Activated gamma-delta T cell (primary cell): ENCODE measurements around the gene TRABD2B.

ENCODE experiments used
- DNase-seq: peaks from one replicate; lab custom pipeline; 2025; lab: John Stamatoyannopoulos, UW

Gene TRABD2B

DNA sequence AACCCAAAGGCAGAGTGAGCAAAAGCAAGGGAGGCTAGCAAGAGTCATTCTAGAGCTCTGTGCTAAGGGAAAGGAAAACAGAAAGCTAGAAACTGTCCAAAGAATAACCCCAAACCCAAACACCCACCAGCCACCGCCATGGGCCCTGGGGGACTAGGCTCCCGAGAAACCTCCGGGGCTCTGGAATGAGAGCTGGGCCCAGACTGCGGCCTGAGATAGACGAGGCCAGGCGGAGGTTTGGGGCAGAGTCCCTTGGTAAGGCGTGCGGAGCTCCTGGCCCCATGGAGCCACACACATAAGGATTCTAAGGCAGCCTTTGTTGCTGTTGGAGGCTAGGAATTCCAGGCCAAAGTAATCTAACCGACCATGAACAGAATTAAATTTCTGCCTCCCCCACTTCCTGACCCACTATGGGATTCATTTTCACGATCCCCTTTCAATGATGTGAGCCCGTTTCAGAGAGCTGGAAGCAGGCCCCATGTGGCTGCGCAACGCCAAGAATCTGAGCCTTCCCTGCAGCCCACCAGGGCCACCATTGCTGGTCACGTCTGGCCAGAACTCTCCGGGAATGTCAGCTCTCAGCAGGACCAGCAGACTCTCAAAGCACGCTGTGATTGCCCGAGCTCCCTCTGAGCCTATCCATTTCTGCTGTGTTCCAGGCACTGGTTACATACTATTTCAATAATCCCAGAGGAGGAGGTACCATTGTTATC, 145.0 kb downstream of the TRABD2B start:
- no peak for DNase-seq

DNA sequence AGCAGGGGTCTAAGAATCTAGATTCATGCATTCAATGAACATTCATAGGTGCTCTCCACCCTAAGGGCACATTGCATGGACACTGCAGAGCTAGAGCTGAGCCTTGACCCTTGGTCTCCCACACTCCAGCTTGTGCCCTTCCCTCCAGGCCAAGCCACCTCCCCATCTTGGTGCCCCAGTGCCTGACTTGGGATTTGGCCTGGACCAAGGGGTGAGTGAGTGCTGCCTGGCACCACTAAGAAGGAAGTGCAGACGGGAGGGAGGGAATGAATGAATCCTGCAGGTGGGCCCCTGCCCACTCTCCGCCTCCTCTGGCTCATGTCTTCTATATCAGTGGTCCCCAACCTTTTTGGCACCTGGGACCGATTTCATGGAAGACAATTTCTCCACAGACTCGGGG, 146.7 kb downstream of the TRABD2B start:
- no peak for DNase-seq

DNA sequence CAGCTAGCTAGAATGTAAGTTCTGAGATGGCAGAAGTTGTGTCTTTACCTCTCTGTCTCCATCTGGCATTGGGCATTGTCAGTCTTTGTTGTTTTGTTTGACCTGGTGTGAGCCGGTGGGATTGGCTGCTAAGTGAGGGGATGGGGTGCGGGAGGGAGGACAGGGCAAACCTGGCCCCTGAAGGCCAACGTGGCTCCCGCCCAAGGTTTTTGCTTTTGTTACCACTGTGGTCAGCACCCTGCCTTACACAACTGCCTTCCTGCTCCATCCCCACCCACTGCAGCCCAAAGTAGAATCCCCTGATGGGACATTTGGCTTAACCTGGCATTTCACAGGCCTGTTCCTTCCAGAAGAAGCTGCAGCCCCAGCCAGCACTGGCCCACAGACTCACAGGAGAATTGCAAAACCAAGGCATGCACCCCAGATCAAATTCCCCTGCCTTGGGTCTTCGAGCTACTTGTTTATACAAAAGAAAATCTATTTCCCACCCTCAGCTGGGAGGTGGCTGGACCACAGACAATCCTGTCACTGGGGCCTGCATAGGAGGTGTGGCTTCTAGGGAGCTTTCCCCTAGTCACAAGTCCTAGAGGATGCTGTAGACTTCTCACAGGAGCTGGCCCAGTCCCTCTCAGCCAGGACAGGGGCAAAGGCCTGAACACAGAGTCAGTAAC, 147.5 kb downstream of the TRABD2B start:
- no peak for DNase-seq

DNA sequence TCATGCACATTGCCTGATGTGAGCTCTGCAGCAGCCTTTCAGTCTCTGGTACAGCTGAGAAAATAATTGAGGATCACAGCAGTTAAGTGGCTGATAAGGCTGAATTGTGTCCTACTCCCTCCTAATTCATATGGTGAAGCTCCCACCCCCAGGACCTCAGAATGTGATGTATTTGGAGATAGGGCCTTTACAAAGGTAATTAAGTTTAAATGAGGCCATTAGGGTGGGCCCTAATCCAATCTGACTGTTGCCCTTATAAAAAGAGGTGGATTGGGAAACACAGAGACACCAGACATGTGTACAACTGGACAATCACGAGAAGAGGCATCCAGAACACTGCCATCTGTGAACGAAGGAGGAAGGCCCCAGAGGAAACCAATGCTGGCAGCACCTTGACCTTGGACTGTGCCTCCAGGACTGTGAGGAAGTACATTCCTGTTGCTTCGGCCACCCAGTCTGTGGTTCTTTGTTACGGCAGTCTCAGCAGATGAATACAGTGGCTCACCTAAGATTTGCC, 148.1 kb downstream of the TRABD2B start:
- DNase-seq = no peak

DNA sequence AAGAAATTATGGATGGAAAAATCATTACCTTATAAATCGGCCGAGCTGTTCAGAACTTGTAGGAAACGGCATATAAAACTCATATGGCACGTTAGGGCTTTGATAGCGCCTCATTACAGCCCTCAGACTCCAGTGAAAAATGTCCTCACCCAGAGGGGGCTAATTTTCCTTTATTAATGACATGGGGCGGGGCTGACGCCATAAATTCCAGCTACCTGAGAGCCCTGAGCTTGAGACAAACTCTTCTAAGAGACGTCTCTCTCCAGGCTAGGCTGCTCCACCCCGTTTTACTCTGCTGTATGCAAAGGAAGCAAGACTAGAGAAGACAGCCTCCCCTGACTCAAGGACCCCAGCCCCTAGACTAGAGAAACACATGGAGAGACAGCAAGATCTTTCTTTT, 149.4 kb downstream of the TRABD2B start:
- no peak for DNase-seq

DNA sequence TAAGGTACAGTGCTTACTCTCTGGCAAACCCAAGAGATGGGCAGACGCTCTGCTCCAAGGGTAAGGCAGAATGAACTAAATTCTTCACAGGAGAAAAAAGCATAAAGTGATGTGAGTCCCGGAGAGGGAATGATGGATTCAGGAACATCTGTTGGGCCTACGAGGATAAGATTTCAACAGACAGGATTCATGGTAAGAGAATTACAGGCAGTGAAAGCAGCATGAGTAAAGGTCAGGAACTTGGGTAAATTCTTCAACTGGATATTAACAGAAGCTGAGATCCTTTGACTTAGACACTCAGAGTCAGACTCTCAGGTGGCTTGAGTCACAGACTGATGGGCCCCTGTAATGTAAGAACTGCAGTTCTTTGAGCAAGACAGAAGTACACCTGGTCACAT, 152.6 kb downstream of the TRABD2B start:
- no peak for DNase-seq

DNA sequence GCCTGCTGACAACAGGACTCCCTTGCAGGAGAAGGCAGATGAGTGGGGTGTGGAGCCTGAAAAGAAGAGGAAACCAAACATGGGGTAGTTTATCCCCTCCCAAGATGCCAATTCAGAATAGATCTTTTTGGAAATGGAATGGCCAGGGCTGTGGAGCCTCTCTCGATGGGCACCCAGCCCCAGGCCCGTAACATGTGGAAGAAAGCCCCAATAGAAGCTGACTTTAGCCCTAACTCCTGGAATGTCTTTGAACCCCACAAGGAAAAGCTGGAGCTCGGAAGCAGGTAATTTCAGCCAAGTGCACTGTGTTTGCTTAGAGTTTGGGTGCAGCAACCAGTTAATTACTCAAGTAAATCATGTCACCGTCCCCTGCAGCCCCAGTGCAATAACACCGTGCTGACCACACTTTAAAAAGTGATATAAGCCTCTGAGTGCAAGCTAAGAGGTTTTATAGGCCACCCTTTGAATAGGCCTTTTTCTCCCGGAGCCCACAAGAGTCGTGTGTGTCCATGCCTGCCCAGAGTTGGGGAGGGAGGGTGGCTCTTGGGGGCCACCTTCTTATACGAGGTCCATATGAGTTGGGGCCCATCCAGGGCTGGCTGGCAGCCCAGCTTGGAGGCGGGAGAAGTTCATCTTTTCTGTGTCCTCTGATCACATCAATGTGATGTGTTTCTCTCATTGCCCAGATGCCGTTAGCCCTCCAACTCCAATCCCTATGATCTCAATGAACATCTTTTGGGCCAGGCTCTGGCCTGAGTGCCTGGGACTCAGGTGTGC, 153.2 kb downstream of the TRABD2B start:
- DNase-seq = no peak

DNA sequence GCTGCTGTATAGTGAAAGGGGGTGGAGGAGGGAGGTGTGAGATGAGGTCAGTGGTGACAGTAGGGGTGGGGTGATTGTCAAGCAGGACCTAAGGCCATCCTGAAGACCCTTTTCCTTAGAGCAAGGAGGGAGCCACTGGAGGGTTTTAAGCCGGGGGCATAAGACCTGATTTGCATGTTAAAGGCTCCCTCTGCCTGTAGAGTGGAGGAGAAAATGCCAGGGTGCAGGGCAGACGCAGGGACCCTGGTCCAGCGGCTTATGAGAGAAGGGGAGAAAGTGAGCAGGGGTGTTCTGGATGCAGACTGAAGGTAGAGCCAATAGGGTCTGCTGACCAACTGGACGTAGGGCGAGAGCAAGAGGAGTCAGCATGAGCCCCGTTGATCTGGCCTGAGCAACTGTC, 154.1 kb downstream of the TRABD2B start:
- no peak for DNase-seq

DNA sequence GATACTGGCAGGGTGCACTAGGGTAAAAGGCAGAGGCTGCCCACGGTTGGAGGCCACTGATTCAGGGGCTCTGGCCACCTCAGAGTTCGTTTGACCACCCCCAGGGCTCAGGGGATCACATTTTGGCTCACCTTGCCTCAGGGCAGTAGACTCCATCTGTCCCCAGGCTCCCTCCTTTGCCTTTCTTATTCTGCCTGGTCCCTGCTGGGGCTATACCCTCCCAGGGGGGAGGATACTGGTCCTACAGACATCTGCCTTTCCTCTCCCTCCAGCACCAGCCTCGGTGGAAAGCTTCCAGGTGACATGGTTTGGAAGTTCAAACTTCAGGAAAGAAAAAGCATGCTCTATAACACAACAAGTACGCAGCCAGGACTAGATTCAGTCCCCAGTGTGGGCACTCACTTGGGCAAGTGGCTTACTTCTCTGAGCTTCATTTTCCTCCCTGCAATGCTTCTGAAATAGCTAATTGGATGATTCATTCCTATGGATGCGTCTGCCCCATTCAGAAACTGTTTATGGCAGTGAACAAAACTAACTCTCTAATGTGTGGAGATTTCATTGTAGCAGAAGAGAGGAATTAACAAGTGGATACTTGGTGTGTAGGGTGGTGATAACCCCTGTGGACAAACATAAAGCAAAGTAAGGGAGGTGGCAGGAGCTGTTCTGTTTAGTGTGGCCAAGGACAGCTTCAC, 154.8 kb downstream of the TRABD2B start:
- no peak for DNase-seq

DNA sequence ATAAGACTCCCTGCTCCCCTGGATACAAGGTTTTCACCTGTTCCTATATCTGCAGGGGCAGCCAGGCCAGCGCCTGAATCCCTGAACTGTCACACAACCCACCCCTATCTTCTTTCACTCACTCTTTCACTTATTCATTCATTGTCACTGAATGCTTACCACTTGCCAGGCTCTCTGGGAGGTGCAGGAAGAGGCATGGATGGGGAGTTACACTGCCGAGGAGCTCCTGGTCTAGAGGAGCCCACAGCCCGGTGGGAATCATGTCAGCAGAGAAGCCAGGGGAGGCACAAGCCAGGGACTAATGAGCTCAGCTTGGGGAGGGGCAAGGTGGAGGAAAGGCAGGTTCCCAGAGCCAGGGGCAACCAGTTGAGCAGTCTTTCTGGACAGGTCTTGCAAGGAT, 155.8 kb downstream of the TRABD2B start:
- no peak for DNase-seq

DNA sequence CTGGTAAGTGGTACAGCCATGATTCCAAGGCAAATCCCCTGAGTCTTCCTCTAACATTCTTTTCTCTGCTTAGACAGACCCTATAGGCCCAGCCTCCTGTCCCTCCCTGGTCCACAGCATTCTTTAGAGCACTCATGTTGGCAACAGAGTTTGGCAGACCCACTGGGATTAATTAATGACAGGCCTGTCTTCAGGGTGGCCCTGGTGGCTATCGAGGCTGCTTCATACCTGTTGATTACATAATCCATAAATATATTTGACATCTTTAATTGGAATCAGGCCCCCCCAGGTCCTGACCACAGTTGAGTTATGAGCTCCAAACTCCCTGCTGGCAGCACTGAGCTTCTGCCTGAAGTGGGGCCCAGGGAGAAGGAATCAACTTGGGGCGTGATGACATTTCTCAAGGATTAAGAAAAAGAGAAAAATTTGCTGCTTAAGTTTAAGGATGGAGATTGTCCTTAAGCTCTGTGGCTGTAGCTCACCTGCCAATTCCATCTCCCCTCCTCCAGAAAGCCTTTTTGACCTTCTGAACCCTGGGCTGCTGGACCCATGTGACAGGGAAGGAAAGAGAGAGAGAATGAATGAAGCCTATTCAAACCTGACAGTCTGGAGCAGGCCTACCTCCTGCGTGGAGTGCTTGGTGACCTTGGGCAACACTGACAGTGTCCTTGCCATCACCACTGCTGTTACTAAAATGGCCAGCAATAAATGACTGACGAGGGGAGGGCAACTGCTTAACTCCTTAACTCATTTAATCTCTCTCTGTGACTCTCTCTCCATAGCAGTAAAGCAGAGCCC, 156.6 kb downstream of the TRABD2B start:
- no peak for DNase-seq

DNA sequence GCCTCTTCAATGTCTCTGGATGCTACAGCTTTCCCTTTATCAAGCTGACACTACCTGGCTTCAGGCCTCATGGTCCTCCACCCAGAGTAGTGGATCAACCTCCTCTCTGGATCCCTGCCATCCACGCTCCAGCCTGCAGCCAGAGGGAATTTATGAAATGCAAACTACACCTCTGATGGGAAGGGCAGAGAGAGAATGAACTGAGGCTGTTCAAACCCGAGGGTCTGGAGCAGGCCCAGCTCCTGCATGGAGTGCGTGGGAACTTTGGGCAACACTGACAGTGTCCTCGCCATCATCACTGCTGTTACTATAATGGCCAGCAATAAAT, 157.8 kb downstream of the TRABD2B start:
- DNase-seq = no peak

DNA sequence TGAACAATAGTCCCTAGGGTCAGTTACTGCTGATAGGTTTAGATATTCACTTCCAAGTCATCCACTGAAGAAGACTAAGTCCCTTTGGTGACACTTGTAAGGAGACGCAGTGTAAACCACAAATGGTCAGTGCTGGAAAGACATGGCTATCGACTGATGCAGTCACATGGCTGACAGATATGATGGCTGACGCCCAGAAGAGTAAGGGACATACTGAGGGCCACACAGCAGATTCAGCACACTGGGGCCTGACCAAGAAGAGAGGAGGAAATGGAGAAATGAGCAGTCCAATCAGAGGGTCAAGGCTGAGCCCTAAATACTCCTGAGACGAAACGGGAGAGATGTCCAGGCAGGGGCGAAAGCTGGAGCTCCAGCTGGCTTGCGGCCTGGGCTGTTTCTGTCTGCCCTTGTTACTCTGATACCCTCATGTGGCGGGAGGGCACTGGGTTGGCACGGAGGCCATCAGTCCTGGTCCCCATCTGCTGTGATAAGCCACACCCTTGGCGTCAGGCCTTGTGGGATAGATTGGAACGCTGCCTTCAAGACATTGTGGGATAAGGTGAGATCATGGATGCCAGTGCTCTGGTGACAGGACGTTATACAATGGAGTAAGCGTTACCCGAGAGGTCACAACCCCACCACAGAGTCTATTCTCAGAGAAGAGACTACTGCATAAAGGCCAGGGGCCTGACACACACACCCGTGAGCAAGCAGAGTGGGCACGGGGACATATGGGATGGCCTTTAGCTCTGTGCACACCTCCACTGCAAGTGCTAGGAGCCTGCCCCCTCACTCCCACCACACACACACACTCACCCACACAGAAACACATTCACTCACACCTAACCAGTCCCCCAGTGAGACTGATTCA, 158.4 kb downstream of the TRABD2B start:
- DNase-seq = no peak

DNA sequence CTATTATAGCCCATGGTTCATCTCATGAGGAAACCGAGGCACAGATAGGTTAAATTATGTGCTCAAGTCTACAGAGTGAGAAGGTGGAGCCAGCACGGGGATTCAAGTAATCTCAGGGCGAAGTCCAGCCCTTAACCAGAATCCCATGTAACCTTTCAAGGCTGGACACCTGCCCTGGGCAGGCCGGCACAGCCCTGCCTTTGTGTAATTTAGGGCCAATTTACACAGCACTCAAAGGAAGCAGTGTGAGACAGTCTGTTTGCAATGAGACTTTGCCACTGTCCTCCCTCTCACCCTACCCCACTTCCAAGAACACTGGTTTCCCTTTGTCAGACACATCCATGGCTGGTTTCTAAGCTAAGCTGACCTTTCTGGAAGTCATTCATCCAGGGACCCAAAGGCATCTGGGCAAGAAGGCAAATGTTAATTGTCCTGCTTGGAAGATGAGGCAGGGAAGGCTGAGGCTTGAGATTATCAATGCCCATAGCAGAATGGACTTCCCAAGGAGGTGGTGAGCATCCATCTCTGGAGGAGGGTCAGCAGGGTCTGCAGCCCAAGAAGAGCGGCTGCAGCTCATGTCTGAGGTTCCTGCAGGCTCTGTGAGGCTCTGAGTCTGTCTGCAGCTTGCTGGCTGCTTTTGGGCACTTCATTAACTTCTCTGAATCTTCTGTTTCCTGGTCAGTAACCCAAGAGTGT, 159.2 kb downstream of the TRABD2B start:
- DNase-seq = no peak

DNA sequence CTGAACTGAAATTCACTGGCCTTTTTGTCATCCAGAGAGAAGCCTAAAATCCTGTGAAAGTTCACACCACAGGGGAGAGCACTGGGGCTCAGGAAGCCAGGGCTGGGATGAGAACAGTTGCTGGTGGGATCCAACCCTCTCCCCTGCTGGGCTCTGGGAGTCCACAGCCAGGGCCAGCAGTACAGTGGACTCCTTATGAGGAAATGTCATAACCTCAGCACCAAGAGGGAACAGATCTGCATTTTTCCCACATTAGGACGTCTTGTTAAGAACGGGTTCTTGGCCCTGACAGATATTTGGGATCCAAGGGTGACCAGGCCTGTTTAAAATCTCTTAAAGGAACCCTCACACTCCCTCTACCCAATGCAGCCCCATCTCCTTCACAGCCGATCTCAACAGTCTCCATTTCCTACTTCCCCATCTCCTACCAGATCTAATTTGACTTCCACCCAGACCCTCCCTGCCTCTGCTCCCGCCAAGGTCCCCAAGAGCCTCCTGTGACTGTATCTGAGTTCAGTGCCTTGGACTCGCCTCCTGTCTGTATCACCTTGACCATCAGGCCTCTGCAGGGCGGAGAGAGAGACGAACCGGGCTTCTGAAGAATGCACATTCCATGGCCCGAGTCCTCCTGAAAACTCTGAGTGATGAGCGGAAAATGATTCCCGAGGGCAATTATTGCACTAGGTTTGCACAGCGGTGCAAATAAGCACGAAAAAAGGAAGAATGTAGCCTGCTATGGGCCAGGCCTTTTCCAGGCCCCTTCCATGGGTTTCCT, 159.9 kb downstream of the TRABD2B start:
- no peak for DNase-seq

DNA sequence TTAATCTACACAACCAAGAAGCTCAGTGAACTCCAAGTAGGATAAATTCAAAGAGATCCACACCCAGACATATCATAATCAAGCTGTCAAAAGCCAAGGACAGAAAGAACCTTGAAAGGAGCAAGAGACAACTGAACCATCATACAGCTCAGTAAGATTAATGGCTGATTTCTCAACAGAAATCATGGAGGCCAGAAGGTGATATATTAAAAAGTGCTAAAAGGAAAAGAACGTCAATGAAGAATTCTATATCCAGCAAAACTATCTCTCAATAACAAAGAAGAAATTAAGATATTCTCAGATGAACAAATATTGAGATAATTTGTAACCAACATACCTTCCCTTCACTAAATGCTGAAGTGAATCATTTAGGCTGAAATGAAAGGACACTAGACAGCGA, 161.8 kb downstream of the TRABD2B start:
- no peak for DNase-seq

DNA sequence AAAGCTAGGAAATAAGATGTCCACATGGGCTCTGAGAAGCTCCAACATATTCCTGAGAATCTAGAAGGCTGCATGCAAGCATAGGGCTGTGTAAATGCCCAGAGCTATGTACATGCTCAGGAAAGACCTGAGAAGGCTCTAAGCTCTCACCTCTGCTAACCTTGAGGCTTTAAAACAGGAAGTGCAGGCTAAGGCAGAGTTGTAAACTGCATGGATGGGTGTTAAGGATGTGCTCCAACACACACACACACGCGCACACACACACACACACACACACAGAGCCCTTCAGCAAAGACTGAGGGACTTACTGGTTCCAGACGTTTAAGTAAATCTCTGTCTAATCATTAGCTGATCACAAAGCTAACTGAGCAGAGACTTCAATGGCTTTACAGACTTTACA, 162.9 kb downstream of the TRABD2B start:
- DNase-seq = no peak

DNA sequence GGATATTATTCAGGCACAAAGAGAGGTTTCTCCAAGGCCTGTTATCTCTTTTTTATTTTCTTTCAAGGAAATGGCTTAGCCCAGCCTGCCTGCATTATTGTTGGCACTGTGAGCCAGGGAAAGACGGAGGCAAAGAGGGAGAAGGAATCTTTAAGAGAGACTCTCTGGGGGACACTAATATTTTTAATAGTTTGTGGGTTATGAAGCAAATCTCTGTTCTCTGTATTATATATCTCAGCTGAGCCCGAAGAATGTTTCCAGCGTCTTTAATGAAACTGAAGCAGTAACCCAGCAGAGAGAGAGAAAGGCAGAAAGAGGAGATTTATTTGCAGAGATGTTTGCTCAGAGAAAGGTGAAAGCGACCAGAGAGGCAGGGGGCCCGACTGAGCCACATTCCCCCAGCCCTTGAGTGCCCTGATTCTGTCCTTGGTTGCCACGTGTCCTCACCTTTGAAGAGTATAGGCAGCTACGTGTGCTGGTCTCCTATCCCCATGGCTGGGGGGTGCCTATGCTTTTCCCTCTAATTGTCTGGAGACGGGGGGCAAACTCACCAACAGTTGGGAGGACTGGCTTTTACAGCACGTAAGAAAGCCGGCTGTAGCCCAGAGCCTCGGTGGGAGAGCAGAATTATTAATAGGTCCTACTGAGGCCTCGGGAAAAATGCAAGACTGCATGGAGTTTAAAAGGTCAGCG, 166.4 kb downstream of the TRABD2B start:
- DNase-seq = no peak

DNA sequence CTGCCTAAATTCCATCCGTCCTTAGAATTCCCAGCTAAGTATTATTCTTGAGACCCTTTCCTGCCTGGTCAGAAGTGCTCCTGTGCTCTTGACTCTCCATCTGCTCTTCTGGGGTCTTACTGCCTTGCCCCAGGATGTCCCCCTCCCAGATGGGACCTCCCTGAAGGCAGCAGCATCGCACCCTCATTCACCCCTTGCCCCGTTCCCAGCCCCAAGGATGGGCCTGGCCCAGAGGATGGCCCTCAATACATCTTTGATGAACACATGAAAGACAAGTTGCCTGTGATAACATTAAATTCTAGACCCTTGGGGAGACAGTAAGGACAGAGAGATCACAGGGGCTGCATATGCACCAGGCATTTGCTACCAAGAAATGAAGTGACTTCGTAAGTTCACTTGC, 167.2 kb downstream of the TRABD2B start:
- DNase-seq = no peak
